H9 (cell line): ENCODE results near the gene MLLT3. TPM values are rescaled to one million over a fixed set of nuclear protein-coding genes. Genes with fewer than 3 reads are reported as not detected.

Source experiments
- DNase-seq: peaks from one replicate; pipeline ENCODE4 v3.0.0-alpha.2; 2017
- H2AFZ ChIP-seq: one replicate; pipeline ENCODE4 v1.6.1; 2013; ENCODE audit warnings: mild to moderate bottlenecking, low read length, control low read depth, moderate library complexity
- H2AK5ac ChIP-seq: 2 replicates; pipeline ENCODE4 v1.6.1; 2013; ENCODE audit warnings: low read length, control low read depth, mixed read lengths; ENCODE audit not compliant: insufficient read length
- H2BK120ac ChIP-seq: one replicate; pipeline ENCODE4 v1.6.1; 2013; ENCODE audit warnings: low read depth, mild to moderate bottlenecking, low read length, control low read depth, inconsistent platforms; ENCODE audit not compliant: poor library complexity, severe bottlenecking
- H2BK12ac ChIP-seq: 2 replicates; pipeline ENCODE4 v1.6.1; 2013; ENCODE audit warnings: low read length, control low read depth, mixed read lengths, low read depth; ENCODE audit not compliant: insufficient read length
- H2BK15ac ChIP-seq: 2 replicates; pipeline ENCODE4 v1.6.1; 2013; ENCODE audit warnings: low read depth, low read length, control low read depth
- H2BK20ac ChIP-seq: one replicate; pipeline ENCODE4 v1.6.1; 2013; ENCODE audit warnings: low read depth, mild to moderate bottlenecking, low read length, control low read depth, inconsistent platforms; ENCODE audit not compliant: poor library complexity, severe bottlenecking
- H2BK5ac ChIP-seq: 2 replicates; pipeline ENCODE4 v1.6.1; 2013; ENCODE audit warnings: low read length, control low read depth, mixed read lengths; ENCODE audit not compliant: insufficient read length
- H3K14ac ChIP-seq: 2 replicates; pipeline ENCODE4 v1.6.1; 2013; ENCODE audit warnings: low read length, control low read depth; ENCODE audit not compliant: insufficient read depth
- H3K18ac ChIP-seq: 2 replicates; pipeline ENCODE4 v1.6.1; 2013; ENCODE audit warnings: low read depth, mild to moderate bottlenecking, mixed read lengths, low read length, control low read depth; ENCODE audit not compliant: insufficient read length
- H3K23ac ChIP-seq: 2 replicates; pipeline ENCODE4 v1.6.1; 2013; ENCODE audit warnings: low read length, control low read depth, mixed read lengths, low read depth; ENCODE audit not compliant: insufficient read length
- H3K23me2 ChIP-seq: 2 replicates; pipeline ENCODE4 v1.6.1; 2013; ENCODE audit warnings: low read depth, mild to moderate bottlenecking, mixed read lengths, low read length, control low read depth; ENCODE audit not compliant: insufficient read length, poor library complexity, severe bottlenecking
- H3K27ac ChIP-seq: 2 replicates; pipeline ENCODE4 v1.5.1; 2013; ENCODE audit warnings: low read length, control low read depth, mixed read lengths, low read depth; ENCODE audit not compliant: insufficient read length
- H3K27me3 ChIP-seq: 2 replicates; pipeline ENCODE4 v1.6.1; 2013; ENCODE audit warnings: low read length, control low read depth, inconsistent platforms; ENCODE audit not compliant: insufficient read depth
- H3K4ac ChIP-seq: 2 replicates; pipeline ENCODE4 v1.6.1; 2013; ENCODE audit warnings: low read depth, mild to moderate bottlenecking, control low read depth, inconsistent platforms, low read length, moderate library complexity
- H3K4me1 ChIP-seq: 2 replicates; pipeline ENCODE4 v1.6.1; 2013; ENCODE audit warnings: low read length, control low read depth, inconsistent platforms; ENCODE audit not compliant: insufficient read depth
- H3K4me2 ChIP-seq: 2 replicates; pipeline ENCODE4 v1.6.1; 2013; ENCODE audit warnings: low read length, control low read depth, mixed read lengths; ENCODE audit not compliant: insufficient read length, insufficient read depth
- H3K56ac ChIP-seq: 2 replicates; pipeline ENCODE4 v1.6.1; 2013; ENCODE audit warnings: low read depth, mild to moderate bottlenecking, mixed read lengths, low read length, control low read depth; ENCODE audit not compliant: insufficient read length
- H3K79me1 ChIP-seq: 2 replicates; pipeline ENCODE4 v1.6.1; 2013; ENCODE audit warnings: low read depth, mild to moderate bottlenecking, moderate library complexity, low read length, control low read depth, inconsistent platforms; ENCODE audit not compliant: insufficient read depth, poor library complexity, severe bottlenecking
- H3K79me2 ChIP-seq: 2 replicates; pipeline ENCODE4 v1.6.1; 2013; ENCODE audit warnings: low read length, control low read depth, inconsistent platforms; ENCODE audit not compliant: insufficient read depth
- H3K9ac ChIP-seq: 2 replicates; pipeline ENCODE4 v1.6.1; 2013; ENCODE audit warnings: low read length, control low read depth, mixed read lengths; ENCODE audit not compliant: insufficient read length; ENCODE audit errors: extremely low read depth
- H3K9me3 ChIP-seq: one replicate; pipeline ENCODE4 v1.6.1; 2013; ENCODE audit warnings: low read depth, low read length, inconsistent platforms; ENCODE audit not compliant: control insufficient read depth
- H3T11ph ChIP-seq: one replicate; pipeline ENCODE4 v1.6.1; 2013; ENCODE audit warnings: mild to moderate bottlenecking, low read length, control low read depth, inconsistent platforms
- H4K20me1 ChIP-seq: one replicate; pipeline ENCODE4 v1.6.1; 2013; ENCODE audit not compliant: control insufficient read depth, insufficient read length, insufficient read depth
- H4K5ac ChIP-seq: 2 replicates; pipeline ENCODE4 v1.6.1; 2013; ENCODE audit warnings: low read depth, mild to moderate bottlenecking, mixed read lengths, low read length, control low read depth; ENCODE audit not compliant: insufficient read length
- H4K8ac ChIP-seq: replicated peaks from 2 replicates; pipeline ENCODE4 v1.6.1; 2013; ENCODE audit warnings: low read length, control low read depth, mixed read lengths, low read depth; ENCODE audit not compliant: insufficient read length
- H4K91ac ChIP-seq: 2 replicates; pipeline ENCODE4 v1.6.1; 2013; ENCODE audit warnings: low read depth, mild to moderate bottlenecking, moderate library complexity, mixed read lengths, low read length, control low read depth; ENCODE audit not compliant: insufficient read length
- H3K27ac Mint-ChIP-seq, 3 experiments: 2 replicates in 2 of 3; 3 replicates in 1 of 3; pipeline ENCODE4 v1.8.0; 2020 to 2021; ENCODE audit warnings: mixed read lengths in 3 of 3, mild to moderate bottlenecking in 1 of 3, moderate library complexity in 1 of 3
- H3K27me3 Mint-ChIP-seq: 2 replicates; pipeline ENCODE4 v1.8.0; 2021; ENCODE audit warnings: low read depth, mild to moderate bottlenecking, moderate library complexity, mixed read lengths
- H3K36me3 Mint-ChIP-seq, 3 experiments: 2 replicates in 2 of 3; 3 replicates in 1 of 3; pipeline ENCODE4 v1.8.0; 2020 to 2021; ENCODE audit warnings: low read depth in 3 of 3, mixed read lengths in 3 of 3; ENCODE audit not compliant: insufficient read depth in 1 of 3
- H3K4me1 Mint-ChIP-seq, 2 experiments: 2 replicates each; pipeline ENCODE4 v1.8.0; 2020; ENCODE audit warnings: mixed read lengths in 2 of 2
- H3K4me3 Mint-ChIP-seq, 2 experiments: 2 replicates in 1 of 2; 3 replicates in 1 of 2; pipeline ENCODE4 v1.8.0; 2020 to 2021; ENCODE audit warnings: mild to moderate bottlenecking in 2 of 2, mixed read lengths in 2 of 2, moderate library complexity in 1 of 2
- H3K9me3 Mint-ChIP-seq, 2 experiments: 2 replicates in 1 of 2; 3 replicates in 1 of 2; pipeline ENCODE4 v1.8.0; 2020; ENCODE audit warnings: mild to moderate bottlenecking in 2 of 2, mixed read lengths in 2 of 2, moderate library complexity in 1 of 2
- CTCF ChIP-seq: fragments of 200-600 bp; sonication (generic); conservative IDR thresholded peaks from 3 replicates; pipeline ENCODE4 v1.8.0; 2021; ENCODE audit warnings: antibody characterized with exemption, mild to moderate bottlenecking
- WGBS: extraction: QIAGEN DNeasy Blood & Tissue Kit; methylation state at CpG from one replicate; pipeline ENCODE4 v1.1.7; 2013; ENCODE audit warnings: missing lambda C conversion rate, low lambda C conversion rate, mixed read lengths; ENCODE audit not compliant: insufficient read length; ENCODE audit errors: extremely low coverage; 5-methylcytosine and 5-hydroxymethylcytosine counted together
- total RNA-seq: library from RNA; stranded (reverse); gene quantifications from 2 replicates; pipeline ENCODE4 v1.2.1, GENCODE V29; 2021

The MLLT3 gene
- total RNA-seq, 1 experiment from 2014 or later = 3.9 TPM

GRCh38 chr9:20494035-20494434 is 128.3 kb downstream of the MLLT3 start:
- Histone ChIP-seq H3K4me2 (no peak overlapping the region), H3K23me2 (no peaks in the 10 kb centered on the region), H4K91ac (no peak overlapping the region), H4K20me1 (no peaks in the 10 kb centered on the region), H4K8ac (no peak overlapping the region), H3K9ac (no peak overlapping the region), H3K27me3 (no peaks in the 10 kb centered on the region), H2BK15ac (no peak overlapping the region), H2BK5ac (no peak overlapping the region), H3K4me1 (no peaks in the 10 kb centered on the region), H3K9me3 (no peaks in the 10 kb centered on the region), H2AFZ (no peak overlapping the region), H4K5ac (no peak overlapping the region), H3K4ac (no peak overlapping the region), H3K56ac (no peak overlapping the region), H2AK5ac (no peak overlapping the region), H3K27ac (no peak overlapping the region), H3T11ph (no peak overlapping the region), H3K14ac (no peak overlapping the region), H3K79me1 (no peaks in the 10 kb centered on the region), H3K79me2 (no peaks in the 10 kb centered on the region), H2BK12ac (no peak overlapping the region), H2BK20ac (no peak overlapping the region), H3K23ac (no peak overlapping the region), H3K18ac (no peak overlapping the region), H2BK120ac (no peak overlapping the region)
- Mint-ChIP-seq H3K36me3 (no peaks in the 10 kb centered on the region), H3K27me3 (no peaks in the 10 kb centered on the region), H3K4me1 (peaks cover 5 to 11% of the 10 kb centered on the region in 2 experiments), H3K9me3 (no peaks in the 10 kb centered on the region), H3K4me3 (no peak overlapping the region), H3K27ac (no peak overlapping the region)
- TF ChIP-seq CTCF = no peak
- WGBS = no CpG with 5 or more reads among the region's 1 CpG
- DNase-seq = no peak
